Loucy (cell line): Measurements from ENCODE around the gene TMIGD3.

Source experiments
- H2AFZ ChIP-seq: fragments of 200-600 bp; sonication (generic); 2 replicates; pipeline ENCODE4 v1.6.0; 2016; ENCODE audit warnings: antibody characterized with exemption, mild to moderate bottlenecking, low read length, moderate library complexity
- H3F3A ChIP-seq: fragments of 200-600 bp; 2 replicates; pipeline ENCODE4 v1.6.0; 2016; ENCODE audit warnings: antibody characterized with exemption, low read depth, mild to moderate bottlenecking
- H3K27me3 ChIP-seq: fragments of 200-600 bp; sonication (generic); 2 replicates; pipeline ENCODE4 v1.6.1; 2014; ENCODE audit warnings: low read length, mild to moderate bottlenecking; ENCODE audit not compliant: insufficient read depth, poor library complexity, severe bottlenecking
- H3K36me3 ChIP-seq: fragments of 200-600 bp; sonication (generic); 2 replicates; pipeline ENCODE4 v1.6.1; 2016; ENCODE audit warnings: low read length; ENCODE audit not compliant: insufficient read depth
- H3K4me1 ChIP-seq: fragments of 200-600 bp; sonication (generic); 2 replicates; pipeline ENCODE4 v1.5.1; 2014; ENCODE audit warnings: low read length, mild to moderate bottlenecking; ENCODE audit not compliant: insufficient read depth, poor library complexity, severe bottlenecking
- H3K4me2 ChIP-seq: fragments of 200-600 bp; sonication (generic); 2 replicates; pipeline ENCODE4 v1.6.0; 2014; ENCODE audit warnings: antibody characterized with exemption, low read length, low read depth, mild to moderate bottlenecking; ENCODE audit not compliant: poor library complexity, severe bottlenecking
- H3K4me3 ChIP-seq: fragments of 200-600 bp; sonication (generic); 2 replicates; pipeline ENCODE4 v1.5.1; 2014; ENCODE audit warnings: low read length, mild to moderate bottlenecking, mixed read lengths; ENCODE audit not compliant: poor library complexity, severe bottlenecking
- H3K79me2 ChIP-seq: fragments of 200-600 bp; sonication (generic); 2 replicates; pipeline ENCODE4 v1.6.1; 2014; ENCODE audit warnings: low read length; ENCODE audit not compliant: insufficient read depth
- H3K9ac ChIP-seq: fragments of 200-600 bp; sonication (generic); 2 replicates; pipeline ENCODE4 v1.6.0; 2014; ENCODE audit warnings: mild to moderate bottlenecking, low read depth, low read length, moderate library complexity; ENCODE audit not compliant: poor library complexity, severe bottlenecking
- H3K9me2 ChIP-seq: fragments of 200-600 bp; sonication (generic); replicated peaks from 2 replicates; pipeline ENCODE4 v1.6.1; 2016; ENCODE audit warnings: low read depth, low read length, mixed read lengths
- H3K9me3 ChIP-seq: fragments of 200-600 bp; sonication (generic); 2 replicates; pipeline ENCODE4 v1.6.1; 2014; ENCODE audit warnings: mild to moderate bottlenecking, antibody characterized with exemption, low read length, low read depth; ENCODE audit not compliant: insufficient read depth
- H4K20me1 ChIP-seq: fragments of 200-600 bp; sonication (generic); 2 replicates; pipeline ENCODE4 v1.6.0; 2014; ENCODE audit warnings: antibody characterized with exemption, low read length, mild to moderate bottlenecking; ENCODE audit not compliant: insufficient read depth, poor library complexity, severe bottlenecking
- EZH2phosphoT487 ChIP-seq: fragments of 200-600 bp; IDR thresholded peaks from 2 replicates; pipeline ENCODE4 v1.6.1; 2018; ENCODE audit warnings: antibody characterized with exemption, mild to moderate bottlenecking, moderate library complexity, borderline replicate concordance
- TF ChIP-seq, protein P1 (sequence below): fragments of 200-600 bp; sonication (generic); conservative IDR thresholded peaks from 2 replicates; pipeline ENCODE4 v1.5.1; 2014; ENCODE audit warnings: mild to moderate bottlenecking, antibody characterized with exemption, low read length

Gene TMIGD3

GRCh38 chr1:111540928-111541327 lies 37.5 kb upstream of the TMIGD3 start:
- no peak overlapping the region for H3K4me3 ChIP-seq
- H3K4me2 ChIP-seq: no peak overlapping the region
- no peaks in the 10 kb centered on the region for H3K79me2 ChIP-seq
- no peaks in the 10 kb centered on the region for H3K9me2 ChIP-seq
- H3K27me3 ChIP-seq: no peaks in the 10 kb centered on the region
- H3K9me3 ChIP-seq: no peaks in the 10 kb centered on the region
- TF ChIP-seq, protein P1, sequence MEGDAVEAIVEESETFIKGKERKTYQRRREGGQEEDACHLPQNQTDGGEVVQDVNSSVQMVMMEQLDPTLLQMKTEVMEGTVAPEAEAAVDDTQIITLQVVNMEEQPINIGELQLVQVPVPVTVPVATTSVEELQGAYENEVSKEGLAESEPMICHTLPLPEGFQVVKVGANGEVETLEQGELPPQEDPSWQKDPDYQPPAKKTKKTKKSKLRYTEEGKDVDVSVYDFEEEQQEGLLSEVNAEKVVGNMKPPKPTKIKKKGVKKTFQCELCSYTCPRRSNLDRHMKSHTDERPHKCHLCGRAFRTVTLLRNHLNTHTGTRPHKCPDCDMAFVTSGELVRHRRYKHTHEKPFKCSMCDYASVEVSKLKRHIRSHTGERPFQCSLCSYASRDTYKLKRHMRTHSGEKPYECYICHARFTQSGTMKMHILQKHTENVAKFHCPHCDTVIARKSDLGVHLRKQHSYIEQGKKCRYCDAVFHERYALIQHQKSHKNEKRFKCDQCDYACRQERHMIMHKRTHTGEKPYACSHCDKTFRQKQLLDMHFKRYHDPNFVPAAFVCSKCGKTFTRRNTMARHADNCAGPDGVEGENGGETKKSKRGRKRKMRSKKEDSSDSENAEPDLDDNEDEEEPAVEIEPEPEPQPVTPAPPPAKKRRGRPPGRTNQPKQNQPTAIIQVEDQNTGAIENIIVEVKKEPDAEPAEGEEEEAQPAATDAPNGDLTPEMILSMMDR: no peak
- TF ChIP-seq EZH2phosphoT487: no peak
- no peaks in the 10 kb centered on the region for H3F3A ChIP-seq
- H3K9ac ChIP-seq: no peak overlapping the region
- no peaks in the 10 kb centered on the region for H3K36me3 ChIP-seq
- peak overlapping the region; percentile 9; the same call in 1 of the 2 replicates for H2AFZ ChIP-seq
- no peaks in the 10 kb centered on the region for H4K20me1 ChIP-seq
- H3K4me1 ChIP-seq: no peaks in the 10 kb centered on the region

DNA sequence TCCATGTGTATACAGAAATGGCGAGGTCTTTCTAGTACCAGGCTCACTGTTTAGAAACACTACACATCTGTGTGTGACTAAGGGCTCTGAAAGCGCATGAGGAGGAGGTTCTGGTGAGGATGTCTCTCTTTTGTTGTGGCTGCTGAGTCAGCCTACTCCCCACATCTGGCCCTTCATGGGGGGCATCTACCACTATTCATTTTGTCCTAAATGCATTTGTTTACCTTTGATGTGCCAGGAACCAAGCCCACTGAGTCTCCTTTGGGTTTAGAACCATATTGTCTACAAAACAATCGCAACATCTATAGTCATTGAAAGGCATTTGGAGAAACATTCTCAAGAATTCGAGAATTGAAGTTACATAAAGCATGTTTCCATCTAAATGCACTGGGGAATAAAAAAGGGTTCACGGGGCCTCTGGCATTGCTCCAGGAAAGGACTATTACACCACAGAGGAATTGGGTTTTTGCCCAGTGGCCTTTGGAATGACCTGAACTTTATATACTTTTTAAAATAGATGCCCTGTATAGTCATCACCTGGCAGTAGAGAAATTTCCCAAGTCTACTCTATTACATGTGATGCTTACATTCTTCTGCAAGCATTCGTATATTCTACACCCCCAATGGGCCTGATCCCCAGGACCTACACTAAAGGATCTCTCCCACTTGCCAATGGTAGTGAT lies 35.1 kb upstream of the TMIGD3 start:
- H3K27me3 ChIP-seq: no peaks in the 10 kb centered on the region
- no peak for TF ChIP-seq EZH2phosphoT487
- TF ChIP-seq, protein P1: no peak
- no peak overlapping the region for H3K4me2 ChIP-seq
- H3K9me3 ChIP-seq: no peaks in the 10 kb centered on the region
- no peak overlapping the region for H3K9ac ChIP-seq
- no peaks in the 10 kb centered on the region for H3K36me3 ChIP-seq
- no peak overlapping the region for H3K4me3 ChIP-seq
- no peaks in the 10 kb centered on the region for H4K20me1 ChIP-seq
- no peaks in the 10 kb centered on the region for H3K9me2 ChIP-seq
- H3F3A ChIP-seq: no peaks in the 10 kb centered on the region
- H3K4me1 ChIP-seq: no peaks in the 10 kb centered on the region
- H3K79me2 ChIP-seq: no peaks in the 10 kb centered on the region
- no peak overlapping the region for H2AFZ ChIP-seq

GRCh38 chr1:111535256-111536191 lies 32.1 kb upstream of the TMIGD3 start:
- H3K36me3 ChIP-seq: no peaks in the 10 kb centered on the region
- no peaks in the 10 kb centered on the region for H4K20me1 ChIP-seq
- no peak overlapping the region for H2AFZ ChIP-seq
- H3K27me3 ChIP-seq: no peaks in the 10 kb centered on the region
- no peaks in the 10 kb centered on the region for H3K79me2 ChIP-seq
- H3K9me2 ChIP-seq: no peaks in the 10 kb centered on the region
- TF ChIP-seq, protein P1: no peak
- H3K9ac ChIP-seq: no peak overlapping the region
- no peaks in the 10 kb centered on the region for H3K9me3 ChIP-seq
- H3K4me2 ChIP-seq: no peak overlapping the region
- H3F3A ChIP-seq: no peaks in the 10 kb centered on the region
- no peaks in the 10 kb centered on the region for H3K4me1 ChIP-seq
- no peak overlapping the region for H3K4me3 ChIP-seq
